Prostate gland (tissue), 2 donors: ENCODE measurements around the gene AFF3. TPM values are rescaled to one million over a fixed set of nuclear protein-coding genes. Genes with fewer than 3 reads are reported as not detected.

ENCODE experiments used
- DNase-seq: peaks from one replicate; pipeline ENCODE4 v3.0.0-alpha.2; 2019; ENCODE audit warnings: low spot score
- H3K27ac ChIP-seq, 2 donors: fragments of 200-600 bp; sonication (generic); 2 replicates each; pipeline ENCODE4 v1.5.1; 2017 to 2019
- H3K27me3 ChIP-seq: fragments of 200-600 bp; sonication (generic); replicated peaks from 2 replicates; pipeline ENCODE4 v1.5.1; 2019; ENCODE audit not compliant: insufficient read depth
- H3K36me3 ChIP-seq, 2 donors: fragments of 200-600 bp; sonication (generic); 1 replicate in 1 of 2; 2 replicates in 1 of 2; pipeline versions ENCODE4 v1.5.1 to v1.8.1; 2017 to 2019
- H3K4me1 ChIP-seq: fragments of 200-600 bp; sonication (generic); replicated peaks from 2 replicates; pipeline ENCODE4 v1.5.1; 2019
- H3K4me3 ChIP-seq, 2 donors: fragments of 200-600 bp; sonication (generic); 2 replicates each; pipeline ENCODE4 v1.5.1; 2017 to 2019
- H3K9me3 ChIP-seq: fragments of 200-600 bp; sonication (generic); 2 replicates; pipeline ENCODE4 v1.5.1; 2017
- CTCF ChIP-seq, 4 experiments: fragments of 200-600 bp in 2 of 4; fragments of 450-650 bp in 2 of 4; sonication (generic) in 2 of 4; IDR thresholded peaks; 1 replicate in 3 of 4; 2 replicates in 1 of 4; pipeline ENCODE4 v1.5.1; 2016 to 2019; ENCODE audit warnings: antibody characterized with exemption in 4 of 4, mild to moderate bottlenecking in 2 of 4, moderate library complexity in 2 of 4
- POLR2A ChIP-seq: fragments of 450-650 bp; IDR thresholded peaks from one replicate; pipeline ENCODE4 v1.6.1; 2016; ENCODE audit warnings: antibody characterized with exemption, mild to moderate bottlenecking
- POLR2AphosphoS5 ChIP-seq: sonication (generic); formaldehyde crosslinking; IDR thresholded peaks from one replicate; pipeline ENCODE4 v1.6.1; 2017; ENCODE audit warnings: antibody characterized with exemption
- WGBS: methylation state at CpG from one replicate; pipeline ENCODE4 v1.1.5; 2018; 5-methylcytosine and 5-hydroxymethylcytosine counted together
- intact Hi-C: fragments of 100-400 bp; cut with DNase I; formaldehyde crosslinking; loops from one replicate; pipeline ENCODE4 v1.14.2; 2022
- total RNA-seq, 2 donors: library from RNA; depleted of rRNA; stranded (reverse); fragments of >200 nt; gene quantifications; one replicate each; pipeline ENCODE4 v1.1.0, GENCODE V29; 2016

Gene AFF3
- total RNA-seq, 2 donors from 2014 or later: 74.4 to 113 TPM

DNA sequence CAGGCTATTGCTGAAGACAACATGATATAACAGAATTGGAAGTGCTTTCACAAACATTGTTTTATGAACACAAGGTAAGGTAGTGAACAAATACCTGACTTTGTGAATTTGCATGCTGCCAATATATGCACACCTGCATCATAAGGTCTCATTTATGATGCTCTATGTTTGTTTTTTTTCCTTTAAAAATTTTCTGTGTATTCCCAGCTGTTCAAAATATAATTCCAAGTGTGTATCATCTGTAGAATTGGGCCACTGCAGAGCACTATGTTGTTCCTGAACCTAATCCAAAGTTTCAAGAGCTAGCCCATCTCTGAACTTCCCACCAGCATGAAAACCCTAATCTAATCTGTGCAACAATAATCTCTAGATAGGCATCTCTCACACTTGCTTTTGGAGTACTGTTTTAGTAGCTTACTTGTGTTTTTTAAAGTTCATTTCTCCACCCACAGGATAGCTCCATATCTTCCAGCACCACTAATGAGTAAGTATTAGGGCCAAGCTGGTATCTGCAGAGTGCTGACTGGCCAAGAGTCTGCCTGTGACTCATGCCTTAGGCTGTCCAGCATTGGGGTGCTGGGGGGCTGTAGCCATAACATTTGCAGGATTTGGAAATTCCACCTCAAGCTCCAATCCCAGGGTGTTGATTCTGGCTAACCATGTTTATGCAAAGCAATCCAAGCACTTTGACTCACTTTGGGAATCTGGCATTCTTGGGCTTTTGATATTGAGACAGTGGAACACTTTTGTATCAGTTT lies 444.4 kb downstream of the AFF3 start:
- Histone ChIP-seq H3K9me3 (no peaks in the 10 kb centered on the region), H3K4me3 (no peak overlapping the region), H3K36me3 (no peaks in the 10 kb centered on the region), H3K27ac (no peak overlapping the region), H3K27me3 (no peaks in the 10 kb centered on the region), H3K4me1 (no peaks in the 10 kb centered on the region)
- intact Hi-C loops: no loop called here
- TF ChIP-seq POLR2A (no peak), CTCF (IDR thresholded peaks at IDR 0.05) (no peak), POLR2AphosphoS5 (no peak)
- no peak for DNase-seq

GRCh38 chr2:99695944-99696253 lies 446.5 kb downstream of the AFF3 start:
- H3K4me1 ChIP-seq: no peaks in the 10 kb centered on the region
- H3K27ac ChIP-seq: no peak overlapping the region
- intact Hi-C loops: no loop called here
- no peak for DNase-seq
- H3K4me3 ChIP-seq: no peak overlapping the region
- H3K36me3 ChIP-seq: no peaks in the 10 kb centered on the region
- TF ChIP-seq POLR2AphosphoS5: no peak
- no peak for TF ChIP-seq CTCF (IDR thresholded peaks at IDR 0.05)
- no peak for TF ChIP-seq POLR2A
- H3K9me3 ChIP-seq: no peaks in the 10 kb centered on the region
- no peaks in the 10 kb centered on the region for H3K27me3 ChIP-seq

- Histone ChIP-seq H3K36me3 (no peaks in the 10 kb centered on the region), H3K4me3 (no peak overlapping the region), H3K27ac (no peak overlapping the region), H3K27me3 (no peaks in the 10 kb centered on the region), H3K4me1 (no peaks in the 10 kb centered on the region), H3K9me3 (no peaks in the 10 kb centered on the region)
- intact Hi-C loops: no loop called here
- DNase-seq: no peak
- WGBS: 80% methylated on average over 11 of the region's 11 CpGs
- TF ChIP-seq CTCF (IDR thresholded peaks at IDR 0.05): no peak
Observed at GRCh38 chr2:99695130-99695943, 447.1 kb downstream of the AFF3 start.

GRCh38 chr2:99694331-99694730 lies 448.1 kb downstream of the AFF3 start:
- 91% methylated on average over 7 of the region's 7 CpGs for WGBS
- Histone ChIP-seq H3K36me3 (no peaks in the 10 kb centered on the region), H3K4me3 (no peak overlapping the region), H3K9me3 (no peaks in the 10 kb centered on the region), H3K27ac (no peak overlapping the region), H3K4me1 (no peaks in the 10 kb centered on the region), H3K27me3 (no peaks in the 10 kb centered on the region)
- no peak for DNase-seq
- no peak for TF ChIP-seq POLR2A
- TF ChIP-seq POLR2AphosphoS5: no peak
- no peak for TF ChIP-seq CTCF (IDR thresholded peaks at IDR 0.05)
- intact Hi-C loops: no loop called here

- no peak for DNase-seq
- TF ChIP-seq CTCF (IDR thresholded peaks at IDR 0.05): no peak
- H3K27ac ChIP-seq: no peak overlapping the region
- no peaks in the 10 kb centered on the region for H3K27me3 ChIP-seq
- H3K36me3 ChIP-seq: no peaks in the 10 kb centered on the region
- WGBS: 100% methylated on average over 1 of the region's 1 CpG
- no peaks in the 10 kb centered on the region for H3K9me3 ChIP-seq
- no peaks in the 10 kb centered on the region for H3K4me1 ChIP-seq
- H3K4me3 ChIP-seq: no peak overlapping the region
- intact Hi-C loops: no loop called here
Observed at GRCh38 chr2:99692785-99693184, 449.6 kb downstream of the AFF3 start.
